Natural killer cell (primary cell): Measurements from ENCODE around the gene SEPTIN3. TPM values are rescaled to one million over a fixed set of nuclear protein-coding genes. Genes with fewer than 3 reads are reported as not detected.

Experiments
- ATAC-seq, 3 donors: fragments of 150-1000 bp in 2 of 3; fragments of 200-7000 bp in 1 of 3; cut with Tn5 transposase; 1 replicate in 1 of 3; 2 replicates in 2 of 3; pipeline ENCODE4 v1.10.0; 2021; ENCODE audit warnings: mild to moderate bottlenecking in 2 of 3, moderate library complexity in 2 of 3
- DNase-seq, 2 donors: peaks; one replicate each; pipeline versions ENCODE4 v3.0.0 to v3.0.0-alpha.2; 2013 to 2021; ENCODE audit warnings: mixed read lengths in 1 of 2
- H3K27ac ChIP-seq: one replicate; pipeline ENCODE4 v1.5.1; 2013; ENCODE audit warnings: mild to moderate bottlenecking, low read length
- H3K27me3 ChIP-seq: one replicate; pipeline ENCODE4 v1.6.1; 2013; ENCODE audit warnings: low read length; ENCODE audit not compliant: control insufficient read depth, insufficient read depth
- H3K36me3 ChIP-seq: one replicate; pipeline ENCODE4 v1.6.1; 2013; ENCODE audit warnings: low read length; ENCODE audit not compliant: control insufficient read depth, insufficient read depth
- H3K4me1 ChIP-seq: one replicate; pipeline ENCODE4 v1.6.1; 2013; ENCODE audit warnings: low read length; ENCODE audit not compliant: control insufficient read depth, insufficient read depth
- H3K4me3 ChIP-seq: one replicate; pipeline ENCODE4 v1.5.1; 2013; ENCODE audit warnings: low read length
- H3K9me3 ChIP-seq: one replicate; pipeline ENCODE4 v1.6.1; 2013; ENCODE audit warnings: low read length; ENCODE audit not compliant: control insufficient read depth, insufficient read depth
- H3K27ac Mint-ChIP-seq, 2 donors: one replicate each; pipeline ENCODE4 v1.8.0; 2022; ENCODE audit warnings: mild to moderate bottlenecking in 2 of 2, mixed read lengths in 2 of 2, moderate library complexity in 1 of 2
- H3K27me3 Mint-ChIP-seq, 2 donors: one replicate each; pipeline ENCODE4 v1.8.0; 2022; ENCODE audit warnings: low read depth in 2 of 2, mixed read lengths in 2 of 2
- H3K36me3 Mint-ChIP-seq: one replicate; pipeline ENCODE4 v1.8.0; 2022; ENCODE audit warnings: mixed read lengths
- H3K4me1 Mint-ChIP-seq, 2 donors: one replicate each; pipeline ENCODE4 v1.8.0; 2022; ENCODE audit warnings: mixed read lengths in 2 of 2
- H3K4me3 Mint-ChIP-seq: one replicate; pipeline ENCODE4 v1.8.0; 2022; ENCODE audit warnings: mild to moderate bottlenecking, moderate library complexity, mixed read lengths
- H3K9me3 Mint-ChIP-seq, 2 donors: one replicate each; pipeline ENCODE4 v1.8.0; 2022; ENCODE audit warnings: mixed read lengths in 2 of 2
- WGBS: methylation state at CpG from one replicate; pipeline ENCODE4 v1.1.7; 2013; ENCODE audit warnings: missing lambda C conversion rate; ENCODE audit not compliant: insufficient coverage; 5-methylcytosine and 5-hydroxymethylcytosine counted together
- intact Hi-C: fragments of 100-400 bp; cut with micrococcal nuclease; formaldehyde crosslinking; loops from one replicate; pipeline ENCODE4 v1.14.2; 2022
- total RNA-seq, 4 donors: library from RNA; stranded (reverse); fragments of 120-200 nt in 1 of 4; gene quantifications; one replicate each; pipeline versions ENCODE4 v1.2.3 to v1.2.4, GENCODE V29; 2013 to 2022
- TF ChIP-seq, protein P1 (sequence below): fragments of 200-600 bp; IDR thresholded peaks from one replicate; pipeline ENCODE4 v1.8.0; 2022; ENCODE audit warnings: antibody characterized with exemption

SEPTIN3 gene
- total RNA-seq, 3 donors from 2014 or later (not counting 1 experiment from before 2014, with no cell fraction given) = 0.38 TPM; not detected in 2

DNA sequence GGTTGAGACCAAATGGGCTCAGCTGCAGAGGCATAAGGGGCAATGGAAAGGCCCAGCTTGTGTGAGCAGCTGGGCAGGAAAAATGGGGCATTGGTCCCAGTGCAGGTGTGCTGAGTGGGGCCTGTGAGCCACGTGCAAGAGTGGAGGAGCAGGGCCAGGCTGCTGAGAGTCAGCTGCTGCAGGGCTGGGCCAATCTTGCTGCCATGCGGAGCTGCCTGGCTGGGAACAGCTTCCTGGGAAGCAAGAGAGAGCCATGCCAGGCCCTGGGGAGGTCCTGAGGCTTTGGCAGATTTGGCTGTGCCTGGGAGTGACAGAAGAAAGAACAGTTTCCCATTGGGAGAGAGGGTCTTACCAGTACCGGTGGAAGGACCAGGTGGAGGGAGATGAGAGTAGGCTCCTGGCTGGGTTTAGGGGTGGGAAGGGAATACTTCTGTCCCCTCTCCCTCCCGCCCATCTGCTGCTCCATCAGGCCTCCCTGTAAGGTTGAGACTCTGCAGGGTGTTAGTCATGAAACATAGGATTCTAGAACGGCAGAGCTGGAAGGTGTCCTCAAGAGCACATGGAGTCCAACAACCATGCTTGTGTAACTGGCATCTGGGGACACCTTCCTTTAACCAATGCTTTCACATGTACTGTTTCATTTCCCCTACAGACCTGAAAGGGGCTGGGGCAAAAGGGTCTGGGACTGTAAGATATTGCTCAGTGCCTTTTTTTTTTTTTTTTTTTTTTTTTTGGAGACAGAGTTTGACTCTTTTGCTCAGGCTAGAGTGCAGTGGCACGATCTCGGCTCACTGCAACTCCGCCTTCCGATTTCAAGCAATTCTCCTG is 10.4 kb downstream of the SEPTIN3 start:
- H3K36me3 ChIP-seq = no peaks in the 10 kb centered on the region
- H3K9me3 Mint-ChIP-seq = no peaks in the 10 kb centered on the region
- no peak overlapping the region for H3K4me3 Mint-ChIP-seq
- no peaks in the 10 kb centered on the region for H3K9me3 ChIP-seq
- H3K36me3 Mint-ChIP-seq = no peaks in the 10 kb centered on the region
- no peak overlapping the region for H3K27ac ChIP-seq
- intact Hi-C loops = no loop called here
- H3K4me1 Mint-ChIP-seq = peaks cover 6 to 10% of the 10 kb centered on the region in 2 donors
- TF ChIP-seq, protein P1, sequence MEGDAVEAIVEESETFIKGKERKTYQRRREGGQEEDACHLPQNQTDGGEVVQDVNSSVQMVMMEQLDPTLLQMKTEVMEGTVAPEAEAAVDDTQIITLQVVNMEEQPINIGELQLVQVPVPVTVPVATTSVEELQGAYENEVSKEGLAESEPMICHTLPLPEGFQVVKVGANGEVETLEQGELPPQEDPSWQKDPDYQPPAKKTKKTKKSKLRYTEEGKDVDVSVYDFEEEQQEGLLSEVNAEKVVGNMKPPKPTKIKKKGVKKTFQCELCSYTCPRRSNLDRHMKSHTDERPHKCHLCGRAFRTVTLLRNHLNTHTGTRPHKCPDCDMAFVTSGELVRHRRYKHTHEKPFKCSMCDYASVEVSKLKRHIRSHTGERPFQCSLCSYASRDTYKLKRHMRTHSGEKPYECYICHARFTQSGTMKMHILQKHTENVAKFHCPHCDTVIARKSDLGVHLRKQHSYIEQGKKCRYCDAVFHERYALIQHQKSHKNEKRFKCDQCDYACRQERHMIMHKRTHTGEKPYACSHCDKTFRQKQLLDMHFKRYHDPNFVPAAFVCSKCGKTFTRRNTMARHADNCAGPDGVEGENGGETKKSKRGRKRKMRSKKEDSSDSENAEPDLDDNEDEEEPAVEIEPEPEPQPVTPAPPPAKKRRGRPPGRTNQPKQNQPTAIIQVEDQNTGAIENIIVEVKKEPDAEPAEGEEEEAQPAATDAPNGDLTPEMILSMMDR = no peak
- ATAC-seq (no peak), DNase-seq (no peak)
- peaks cover 10% of the 10 kb centered on the region for H3K4me1 ChIP-seq
- H3K27ac Mint-ChIP-seq = no peak overlapping the region
- 87% methylated on average over 9 of the region's 9 CpGs for WGBS
- H3K27me3 ChIP-seq = peaks cover 19% of the 10 kb centered on the region
- peaks cover 24 to 40% of the 10 kb centered on the region in 2 donors for H3K27me3 Mint-ChIP-seq
- H3K4me3 ChIP-seq = no peak overlapping the region

DNA sequence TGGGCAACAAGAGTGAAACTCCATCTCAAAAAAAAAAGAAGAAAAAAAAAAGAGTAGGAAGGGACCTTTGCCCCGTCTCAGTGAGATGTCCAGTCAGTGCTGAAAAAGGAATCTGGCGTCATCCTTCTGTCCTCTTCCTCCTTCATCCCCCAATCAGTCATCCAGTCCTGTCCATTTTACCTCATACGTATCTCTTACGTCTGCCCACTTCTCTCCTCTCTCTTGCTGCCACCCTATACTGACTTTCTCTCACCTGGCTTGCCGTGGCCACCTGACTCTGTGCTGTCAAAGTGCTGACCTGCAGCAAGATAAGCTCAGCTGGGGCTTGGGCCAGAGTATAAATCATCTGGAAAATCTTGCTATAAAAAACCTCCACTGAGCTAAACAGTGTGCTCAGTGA is 13.6 kb downstream of the SEPTIN3 start:
- no peaks in the 10 kb centered on the region for H3K36me3 ChIP-seq
- H3K27ac ChIP-seq = no peak overlapping the region
- H3K27me3 ChIP-seq = peaks cover 4% of the 10 kb centered on the region
- intact Hi-C loops = no loop called here
- no peaks in the 10 kb centered on the region for H3K36me3 Mint-ChIP-seq
- 79% methylated on average over 5 of the region's 5 CpGs for WGBS
- peaks cover 0 to under 1% of the 10 kb centered on the region in 2 donors for H3K4me1 Mint-ChIP-seq
- TF ChIP-seq, protein P1 = no peak
- H3K4me3 Mint-ChIP-seq = no peak overlapping the region
- no peak for DNase-seq
- no peak overlapping the region for H3K27ac Mint-ChIP-seq
- no peaks in the 10 kb centered on the region for H3K9me3 Mint-ChIP-seq
- peaks cover 10 to 24% of the 10 kb centered on the region in 2 donors for H3K27me3 Mint-ChIP-seq
- no peak overlapping the region for H3K4me3 ChIP-seq
- no peak for ATAC-seq
- H3K4me1 ChIP-seq = no peaks in the 10 kb centered on the region
- H3K9me3 ChIP-seq = no peaks in the 10 kb centered on the region

DNA sequence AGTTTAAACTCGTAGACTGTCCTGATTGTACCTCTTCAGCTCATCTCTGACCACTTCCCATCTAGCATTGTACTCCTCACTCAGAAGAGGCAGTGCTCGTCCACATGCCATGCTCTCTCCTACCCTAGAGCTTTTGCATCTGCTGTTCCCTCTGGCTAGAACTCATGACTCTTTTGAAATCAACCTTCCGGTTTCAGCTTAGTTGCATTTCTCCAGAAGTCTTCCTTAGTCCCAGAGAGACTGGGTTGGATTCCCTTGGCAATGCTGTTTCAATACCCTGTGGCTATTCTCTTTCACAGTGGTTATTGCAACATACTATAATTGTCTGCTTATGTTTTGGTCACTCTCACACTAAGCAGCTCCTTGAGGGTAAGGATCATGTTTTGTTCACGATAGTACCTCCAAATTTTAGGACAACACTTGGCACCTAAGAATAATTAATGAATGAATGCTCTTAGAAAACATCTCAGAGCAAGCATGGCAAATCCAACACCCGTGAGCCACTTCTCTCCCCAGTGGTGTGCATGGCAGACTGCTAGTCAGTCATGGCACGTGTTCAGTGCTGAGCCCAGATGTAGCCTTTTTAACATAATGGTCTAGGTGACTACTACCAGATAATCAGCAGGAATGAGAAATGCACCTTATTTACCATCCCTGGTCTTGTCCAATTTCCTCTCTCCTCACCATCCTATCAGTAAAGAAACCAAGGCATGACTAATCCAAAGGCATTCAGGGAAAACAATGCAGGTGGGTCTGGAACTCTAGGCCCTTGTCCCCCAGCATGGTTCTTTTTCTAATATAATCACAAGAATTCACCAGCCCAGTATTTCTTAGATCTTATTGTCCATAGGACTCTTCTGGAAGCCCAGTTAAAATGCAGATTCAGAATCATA is 14.5 kb downstream of the SEPTIN3 start:
- no peaks in the 10 kb centered on the region for H3K4me1 Mint-ChIP-seq
- no peaks in the 10 kb centered on the region for H3K4me1 ChIP-seq
- no peaks in the 10 kb centered on the region for H3K27me3 ChIP-seq
- no peak for ATAC-seq
- H3K36me3 Mint-ChIP-seq = no peaks in the 10 kb centered on the region
- H3K27ac ChIP-seq = no peak overlapping the region
- H3K27ac Mint-ChIP-seq = no peak overlapping the region
- no peaks in the 10 kb centered on the region for H3K9me3 Mint-ChIP-seq
- H3K36me3 ChIP-seq = no peaks in the 10 kb centered on the region
- no peaks in the 10 kb centered on the region for H3K9me3 ChIP-seq
- WGBS = 83% methylated on average over 5 of the region's 6 CpGs
- TF ChIP-seq, protein P1 = no peak
- H3K4me3 ChIP-seq = no peak overlapping the region
- intact Hi-C loops = no loop called here
- H3K27me3 Mint-ChIP-seq = peaks cover under 1 to 20% of the 10 kb centered on the region in 2 donors
- H3K4me3 Mint-ChIP-seq = no peak overlapping the region
- no peak for DNase-seq
